Stimulated activated CD8-positive, alpha-beta memory T cell treated with anti-CD3 and anti-CD28 coated beads, Interleukin-12 subunit alpha, Interleukin-12 subunit beta, amount 100 ng/mL, for 24 hours (primary cell): ENCODE measurements around the gene JPH3.

Experiments used
- DNase-seq: peaks from one replicate; pipeline ENCODE4 v3.0.0-alpha.2; 2020; ENCODE audit errors: extremely low read depth

The JPH3 gene

GRCh38 chr16:87602001-87602775, at the start of gene JPH3:
TSS of gene JPH3 (plus strand) at chr16:87602508. CDS start at chr16:87603147, 639 bp downstream.
- DNase-seq: no peak

- DNase-seq: no peak
Measured at GRCh38 chr16:87552772-87553573, 49.3 kb upstream of the JPH3 start.

DNA sequence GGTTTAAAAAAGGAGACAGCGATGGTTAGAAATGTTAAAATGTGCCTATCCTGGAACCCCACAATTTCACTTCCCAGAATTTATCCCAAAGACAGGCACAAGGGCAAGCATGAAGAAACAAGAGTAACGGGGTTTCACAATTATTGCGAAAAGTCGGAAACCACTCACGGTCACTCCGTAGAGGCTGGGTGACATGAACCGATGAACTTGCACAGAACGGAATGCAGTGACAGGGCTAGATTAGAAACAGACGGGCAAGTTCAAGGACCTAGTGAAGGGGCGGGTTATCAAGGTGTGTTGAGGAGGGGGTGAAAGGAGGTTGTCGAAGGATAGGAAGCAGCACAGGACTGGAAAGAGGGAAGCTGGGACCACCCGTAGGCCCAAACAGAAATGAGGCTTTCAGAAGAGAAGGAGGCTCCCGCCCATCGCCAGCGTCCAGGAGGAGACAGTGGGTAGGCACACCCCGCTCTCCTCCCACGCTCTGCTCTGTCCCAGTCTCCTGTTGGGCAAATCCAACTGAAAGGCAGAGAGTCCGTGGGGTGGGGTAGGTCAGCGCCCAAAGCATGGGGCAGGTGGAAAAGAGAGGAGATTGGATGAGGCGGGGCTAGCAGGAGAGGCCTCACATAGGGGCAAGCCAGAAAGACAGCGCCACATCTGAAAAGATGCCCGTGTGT, 47.4 kb upstream of the JPH3 start:
- DNase-seq: no peak

GRCh38 chr16:87555647-87556046, 46.7 kb upstream of the JPH3 start:
- no peak for DNase-seq

DNA sequence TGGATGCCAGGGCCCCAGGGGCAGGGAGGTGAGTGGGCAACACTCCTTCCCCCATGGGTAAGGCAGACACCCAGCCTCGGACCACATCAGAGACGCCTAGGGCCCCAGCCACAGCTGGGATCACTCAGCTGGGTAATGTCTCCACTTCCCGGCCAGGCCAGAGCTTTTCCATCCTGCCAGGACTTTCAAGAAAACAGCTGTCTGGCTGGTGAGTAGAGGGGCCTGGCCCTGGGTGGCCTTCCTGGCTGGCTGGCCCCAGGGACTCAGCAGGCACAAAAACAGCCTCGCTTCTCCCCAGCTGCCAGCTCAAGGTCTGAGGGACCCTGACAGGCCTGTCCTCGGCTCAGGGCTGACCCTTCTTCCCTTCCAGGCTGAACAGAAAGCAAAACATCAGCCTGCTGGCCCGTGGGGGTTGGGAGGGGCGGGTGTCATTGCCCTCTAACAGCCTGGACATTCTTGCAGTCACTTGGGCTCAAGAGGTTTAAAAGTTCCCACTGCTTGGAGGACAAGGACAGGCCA, 45.3 kb upstream of the JPH3 start:
- DNase-seq: no peak

- DNase-seq: no peak
Measured at GRCh38 chr16:87558682-87559081, 43.6 kb upstream of the JPH3 start.

DNA sequence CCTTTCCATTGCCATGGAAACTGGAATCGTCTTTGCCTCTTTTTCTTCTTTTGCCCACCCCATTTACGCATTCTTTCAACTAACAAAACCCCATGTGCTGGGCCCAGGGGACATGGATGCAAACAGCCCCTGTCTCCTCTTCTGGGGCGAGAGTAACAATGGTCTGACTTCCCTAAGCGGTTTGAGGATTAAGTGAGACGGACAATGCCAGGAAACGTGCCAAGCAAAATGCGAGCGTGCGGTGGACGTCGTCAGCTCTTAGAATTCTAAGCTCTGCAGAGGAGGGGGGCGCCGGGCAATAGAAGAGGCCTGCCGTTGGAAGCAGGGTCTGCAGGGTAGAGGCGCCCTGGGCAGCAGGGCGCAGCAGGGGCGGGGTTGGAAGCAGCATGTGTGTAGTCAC, 42.4 kb upstream of the JPH3 start:
- DNase-seq: no peak

- no peak for DNase-seq
Measured at GRCh38 chr16:87560428-87561199, 41.7 kb upstream of the JPH3 start.

DNA sequence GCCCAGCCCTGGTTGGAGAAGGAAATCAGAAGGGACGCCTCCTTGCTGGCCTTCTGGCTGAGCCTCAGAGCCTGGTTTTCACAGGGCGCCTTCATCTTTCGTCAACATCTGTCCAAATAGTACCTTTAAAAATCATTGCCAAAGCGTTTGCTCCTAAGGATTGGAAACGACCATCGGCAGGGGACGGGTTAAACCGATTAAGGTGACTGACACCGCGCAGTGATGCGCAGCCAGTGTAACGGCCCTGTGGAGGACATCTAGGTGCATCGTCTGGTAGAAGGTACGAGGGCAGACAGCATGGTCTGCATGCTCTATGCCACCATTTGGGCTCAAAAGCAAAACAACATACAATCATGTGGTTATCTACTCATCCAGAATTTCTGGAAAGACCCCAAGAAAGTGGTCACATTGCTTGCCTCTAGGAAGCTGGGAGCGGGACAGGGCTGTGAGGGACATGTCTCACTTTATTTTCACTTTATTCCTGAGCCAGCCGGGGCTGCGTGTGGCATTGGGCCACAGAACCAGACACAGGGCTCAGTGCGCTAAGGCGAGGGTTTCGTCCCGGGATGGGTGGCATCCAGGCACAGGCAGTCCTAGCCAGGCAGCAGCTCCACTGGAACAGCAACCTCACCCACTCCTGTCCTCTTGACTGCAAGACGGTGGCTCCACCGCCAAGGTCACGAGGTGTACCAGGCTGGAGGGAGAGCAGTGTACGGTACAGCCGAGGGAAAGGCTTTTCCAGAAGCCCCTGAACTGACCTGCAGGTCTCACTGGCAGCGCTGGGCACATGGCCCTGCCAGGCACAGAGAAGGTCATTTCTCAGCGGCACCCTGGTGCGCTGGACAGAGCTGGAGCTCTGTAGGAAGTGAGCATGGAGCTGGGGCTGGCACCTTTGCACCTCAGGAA, 40.9 kb upstream of the JPH3 start:
- DNase-seq: no peak

DNA sequence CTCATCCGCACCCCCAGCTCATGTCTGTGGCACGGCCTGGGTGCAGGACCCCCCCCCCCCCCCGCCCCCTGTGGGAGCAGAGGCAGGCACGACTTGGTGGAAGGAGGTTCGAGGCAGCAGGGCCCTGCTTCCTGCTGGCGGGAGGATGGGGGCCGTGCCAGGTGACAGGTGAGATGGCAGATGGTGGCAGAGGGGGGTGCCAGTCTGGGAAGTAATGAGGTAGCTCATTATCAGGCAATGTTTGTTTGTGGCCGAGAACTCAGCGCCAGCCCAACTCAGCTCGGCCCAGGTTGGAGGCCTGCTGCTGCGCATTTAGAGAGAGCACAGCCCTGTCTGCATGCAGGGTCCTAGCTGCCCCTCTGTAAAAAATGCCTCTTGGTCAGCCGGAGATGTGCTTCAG, 40.1 kb upstream of the JPH3 start:
- DNase-seq: no peak

DNA sequence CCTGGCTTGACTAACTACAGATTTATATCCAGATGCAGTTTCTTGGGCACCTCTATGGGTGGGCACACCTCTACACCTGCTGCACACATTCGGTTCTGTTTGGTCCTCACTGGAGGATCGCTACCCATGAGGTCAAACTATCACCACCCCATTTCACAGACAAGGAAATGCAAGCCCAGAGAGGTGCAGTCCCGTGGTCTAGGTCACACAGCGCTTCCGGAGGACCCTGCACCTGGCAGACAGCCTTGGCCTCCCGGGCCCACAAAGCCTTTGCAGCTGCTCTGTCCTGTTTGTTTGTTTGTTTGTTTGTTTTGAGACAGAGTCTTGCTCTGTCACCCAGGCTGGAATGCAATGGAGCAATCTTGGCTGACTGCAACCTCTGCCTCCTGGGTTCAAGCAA, 39.3 kb upstream of the JPH3 start:
- no peak for DNase-seq

DNA sequence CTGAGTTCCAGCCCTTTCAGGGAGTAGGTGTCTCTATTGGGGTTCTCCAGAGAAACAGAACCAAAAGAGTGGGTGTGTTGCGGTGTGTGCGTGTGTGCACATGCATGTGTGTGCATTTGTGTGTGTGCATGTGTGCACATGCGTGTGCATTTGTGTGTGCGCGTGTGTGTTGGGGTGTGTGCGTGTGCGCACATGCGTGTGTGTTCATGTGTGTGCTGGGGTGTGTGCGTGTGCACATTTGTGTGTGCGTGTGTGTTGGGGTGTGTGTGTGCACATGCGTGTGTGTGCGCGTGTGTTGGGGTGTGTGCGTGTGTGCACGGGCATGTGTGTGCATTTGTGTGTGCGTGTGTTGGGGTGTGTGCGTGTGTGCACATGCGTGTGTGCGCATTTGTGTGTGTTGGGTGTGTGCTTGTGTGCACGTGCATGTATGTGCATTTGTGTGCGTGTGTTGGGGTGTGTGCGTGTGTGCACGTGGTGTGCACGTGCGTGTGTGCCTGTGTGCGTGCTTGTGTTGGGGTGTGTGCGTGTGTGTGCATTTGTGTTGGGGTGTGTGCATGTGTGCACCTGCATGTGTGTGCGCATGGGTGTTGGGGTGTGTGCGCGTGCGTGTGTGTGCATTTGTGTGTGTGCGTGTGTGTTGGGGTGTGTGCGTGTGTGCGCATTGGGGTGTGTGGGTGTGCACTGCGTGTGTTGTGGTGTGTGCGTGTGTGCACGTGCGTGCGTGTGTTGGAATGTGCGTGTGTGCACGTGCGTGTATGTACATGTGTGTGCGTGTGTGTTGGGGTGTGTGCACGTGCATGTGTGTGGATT, 38.4 kb upstream of the JPH3 start:
- DNase-seq: no peak

GRCh38 chr16:87564524-87564778, 37.9 kb upstream of the JPH3 start:
- no peak for DNase-seq

DNA sequence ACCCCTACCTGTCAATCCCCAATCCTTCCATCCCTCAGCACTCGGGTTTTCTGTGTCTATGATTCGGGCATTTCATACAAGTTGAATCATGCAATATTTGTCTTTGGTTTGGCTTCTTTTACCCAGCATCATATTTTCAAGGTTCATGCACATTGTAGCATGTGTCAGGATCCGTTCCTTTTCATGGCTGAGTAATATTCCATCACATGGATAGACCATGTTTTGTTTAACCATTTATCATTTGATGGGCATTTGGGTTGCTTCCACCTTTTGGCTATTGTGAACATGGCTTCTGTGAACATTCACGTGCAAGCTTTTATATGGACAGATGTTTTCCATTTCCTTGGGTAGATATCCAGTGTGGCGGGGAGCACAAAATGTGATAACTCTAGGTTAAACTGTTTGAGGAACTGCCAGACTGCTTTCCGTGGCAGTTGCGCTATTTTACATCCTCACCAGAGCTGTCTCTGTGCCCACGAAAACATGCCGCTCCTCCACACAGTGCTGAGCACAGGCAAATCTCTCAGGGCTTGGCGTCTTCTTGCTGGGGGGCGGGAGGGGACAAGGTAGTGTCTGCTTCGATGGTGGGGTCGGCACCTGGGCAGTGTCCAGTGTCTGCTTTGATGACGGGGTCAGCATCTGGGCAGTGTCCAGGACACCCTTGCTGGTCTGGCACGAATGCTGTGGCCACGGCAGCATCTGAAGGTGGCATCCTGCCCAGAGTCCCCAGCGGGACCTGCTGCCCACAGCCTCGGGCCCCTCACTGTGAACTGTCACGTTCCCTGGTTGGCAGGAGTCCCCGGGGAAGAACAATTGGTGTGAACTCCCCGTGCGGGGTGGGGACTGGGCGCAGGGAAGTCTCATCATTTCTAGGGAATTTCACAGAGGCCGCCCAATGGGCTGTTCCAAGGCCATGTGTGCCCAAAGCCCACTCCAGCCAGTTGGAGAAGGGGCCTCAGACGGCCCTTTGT, 32.4 kb upstream of the JPH3 start:
- no peak for DNase-seq

GRCh38 chr16:87570572-87570937, 31.8 kb upstream of the JPH3 start:
- no peak for DNase-seq

- no peak for DNase-seq
Measured at GRCh38 chr16:87570938-87571867, 31.1 kb upstream of the JPH3 start.

DNA sequence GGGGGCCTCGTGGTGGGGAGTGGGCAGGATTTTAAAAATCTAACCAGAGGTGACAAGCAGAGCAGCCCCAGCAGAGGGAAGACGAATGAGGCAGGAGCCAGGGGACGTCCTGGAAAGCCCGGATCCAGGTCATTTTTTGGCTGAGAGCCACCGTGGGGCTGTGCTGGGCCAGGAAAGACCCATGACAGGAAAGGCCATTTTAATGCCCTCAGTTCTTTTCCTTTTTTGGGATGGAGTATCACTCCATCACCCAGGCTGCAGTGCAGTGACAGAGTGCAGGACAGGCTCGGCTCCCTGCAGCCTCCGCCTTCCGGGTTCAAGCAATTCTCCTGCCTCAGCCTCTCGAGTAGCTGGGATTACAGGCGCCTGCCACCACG, 30.5 kb upstream of the JPH3 start:
- no peak for DNase-seq

- DNase-seq: no peak
Measured at GRCh38 chr16:87572959-87573358, 29.3 kb upstream of the JPH3 start.
